ENCODE data around the gene GATA6.
A peak's percentile ranks its signal among the peaks of the same experiment; 100 is the strongest.

GATA6 gene

GRCh38 chr18:22226801-22227200 is 57.4 kb downstream of the GATA6 start:
- Histone ChIP-seq H3K27me3 (ENCODE audit: insufficient read depth, low read length) (no peaks in the 10 kb centered on the region), H2AFZ (ENCODE audit: insufficient read depth, low read length, poor library complexity) (no peak overlapping the region), H3K23ac (ENCODE audit: low read length) (no peak overlapping the region), H3K18ac (ENCODE audit: low read length) (no peak overlapping the region), H2BK5ac (ENCODE audit: low read depth, low read length, poor library complexity) (no peak overlapping the region), H2AK5ac (ENCODE audit: low read length) (no peak overlapping the region), H3K4me3 (ENCODE audit: low read depth, low read length) (no peak overlapping the region), H3K36me3 (ENCODE audit: control insufficient read depth in 1 of 2, insufficient read depth in 2 of 2, low read length in 2 of 2) (no peaks in the 10 kb centered on the region), H3K4me2 (ENCODE audit: low read length) (no peak overlapping the region), H3K4ac (ENCODE audit: low read depth, low read length) (no peak overlapping the region), H3K79me2 (ENCODE audit: control insufficient read depth, insufficient read depth, low read length, poor library complexity) (no peaks in the 10 kb centered on the region), H3K79me1 (ENCODE audit: low read length) (no peaks in the 10 kb centered on the region), H4K8ac (ENCODE audit: low read depth, low read length) (no peak overlapping the region), H3K4me1 (ENCODE audit: control insufficient read depth in 1 of 2, insufficient read depth in 2 of 2, low read length in 2 of 2) (peaks cover 2% of the 10 kb centered on the region in 2 experiments), H3K9ac (ENCODE audit: low read length) (no peak overlapping the region), H3K9me3 (ENCODE audit: insufficient read depth, low read depth, low read length) (no peaks in the 10 kb centered on the region), H4K12ac (ENCODE audit: low read depth, low read length) (no peak overlapping the region), H4K91ac (ENCODE audit: low read depth, low read length) (no peak overlapping the region), H2BK120ac (ENCODE audit: insufficient read depth, low read length, poor library complexity) (no peak overlapping the region), H2BK12ac (ENCODE audit: low read length) (no peak overlapping the region), H3K14ac (ENCODE audit: low read length) (no peak overlapping the region), H3K27ac (ENCODE audit: low read depth, low read length) (no peak overlapping the region)
- WGBS (ENCODE audit: extremely low coverage, insufficient coverage, insufficient read length), result no CpG with 5 or more reads among the region's 4 CpGs
- peak; percentile 63 to 86 for DNase-seq

DNA sequence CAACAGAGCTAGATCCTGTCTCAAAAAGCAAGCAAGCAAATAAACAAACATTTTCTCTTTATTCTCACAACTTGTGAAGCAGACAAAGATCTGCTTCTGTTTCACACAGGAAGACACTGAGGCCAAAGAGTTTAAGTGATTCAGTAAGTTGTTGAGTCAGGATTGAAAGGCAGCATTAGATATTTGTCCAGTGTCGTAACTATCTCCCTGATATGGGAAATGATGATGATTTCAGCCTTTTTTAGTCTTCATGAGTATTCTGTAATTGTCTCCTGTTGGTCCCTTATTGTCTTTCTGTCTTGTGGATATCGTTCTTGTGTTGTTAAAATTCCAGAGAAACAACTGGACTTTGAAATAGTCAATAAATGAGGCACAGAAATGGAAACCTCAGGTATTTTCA is 59.6 kb downstream of the GATA6 start:
- no peak overlapping the region for H4K12ac ChIP-seq (ENCODE audit: low read depth, low read length)

DNA sequence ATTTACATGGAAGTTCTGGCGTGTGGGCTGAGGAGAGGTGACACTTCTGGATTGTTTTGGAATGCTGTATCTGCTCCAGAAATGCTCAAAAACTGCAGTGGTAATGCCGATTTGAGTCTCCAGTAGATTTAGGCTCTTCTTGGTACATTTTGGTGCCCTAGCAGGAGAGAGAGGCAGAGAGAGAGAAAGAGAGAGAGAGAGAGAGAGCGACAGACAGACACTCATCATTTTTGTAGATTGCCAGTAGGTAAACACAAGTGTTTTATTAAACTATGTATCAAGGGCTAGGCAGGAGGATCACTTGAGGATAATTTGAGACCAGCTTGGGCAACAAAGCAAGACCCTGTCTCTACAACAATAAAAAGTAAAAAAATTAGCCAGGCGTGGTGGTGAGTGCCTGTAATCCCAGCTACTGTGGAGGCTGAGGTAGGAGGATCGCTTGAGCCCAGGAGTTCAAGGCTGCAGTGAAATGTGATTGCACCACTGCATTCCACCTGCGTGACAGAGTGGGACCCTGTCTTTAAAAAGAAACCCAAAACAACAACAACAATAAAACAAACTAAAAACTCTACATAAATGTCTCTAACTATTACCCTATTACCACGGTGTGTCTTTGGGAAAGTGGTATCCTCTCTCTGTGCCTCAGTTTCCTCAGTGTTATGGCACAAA is 60.2 kb downstream of the GATA6 start:
- no peak overlapping the region for H2BK12ac ChIP-seq (ENCODE audit: low read length)
- no peaks in the 10 kb centered on the region for H3K9me3 ChIP-seq (ENCODE audit: insufficient read depth, low read depth, low read length)
- no peaks in the 10 kb centered on the region for H3K36me3 ChIP-seq (ENCODE audit: control insufficient read depth in 1 of 2, insufficient read depth in 2 of 2, low read length in 2 of 2)
- H3K23ac ChIP-seq (ENCODE audit: low read length), result no peak overlapping the region
- no peaks in the 10 kb centered on the region for H3K79me1 ChIP-seq (ENCODE audit: low read length)
- no peak overlapping the region for H3K18ac ChIP-seq (ENCODE audit: low read length)
- H3K27me3 ChIP-seq (ENCODE audit: insufficient read depth, low read length), result no peaks in the 10 kb centered on the region
- no peak overlapping the region for H2BK5ac ChIP-seq (ENCODE audit: low read depth, low read length, poor library complexity)
- H4K91ac ChIP-seq (ENCODE audit: low read depth, low read length), result no peak overlapping the region
- no peak overlapping the region for H2BK120ac ChIP-seq (ENCODE audit: insufficient read depth, low read length, poor library complexity)
- no CpG with 5 or more reads among the region's 7 CpGs for WGBS (ENCODE audit: extremely low coverage, insufficient coverage, insufficient read length)
- H3K4me3 ChIP-seq (ENCODE audit: low read depth, low read length), result no peak overlapping the region
- no peaks in the 10 kb centered on the region for H3K79me2 ChIP-seq (ENCODE audit: control insufficient read depth, insufficient read depth, low read length, poor library complexity)
- H3K4me2 ChIP-seq (ENCODE audit: low read length), result no peak overlapping the region
- no peak overlapping the region for H3K14ac ChIP-seq (ENCODE audit: low read length)
- no peak overlapping the region for H3K9ac ChIP-seq (ENCODE audit: low read length)
- H3K27ac ChIP-seq (ENCODE audit: low read depth, low read length), result no peak overlapping the region
- no peak overlapping the region for H2AK5ac ChIP-seq (ENCODE audit: low read length)
- peak; percentile 29 to 55 for DNase-seq
- H4K12ac ChIP-seq (ENCODE audit: low read depth, low read length), result no peak overlapping the region
- no peak overlapping the region for H2AFZ ChIP-seq (ENCODE audit: insufficient read depth, low read length, poor library complexity)
- H3K4me1 ChIP-seq (ENCODE audit: control insufficient read depth in 1 of 2, insufficient read depth in 2 of 2, low read length in 2 of 2), result no peaks in the 10 kb centered on the region
- no peak overlapping the region for H4K8ac ChIP-seq (ENCODE audit: low read depth, low read length)
- no peak overlapping the region for H3K4ac ChIP-seq (ENCODE audit: low read depth, low read length)

More for the DNA sequence above, 59.6 kb downstream of the GATA6 start:
- peak in 1 of 2 donors; percentile 62 for DNase-seq
- Histone ChIP-seq H4K8ac (ENCODE audit: low read depth, low read length) (no peak overlapping the region), H2AFZ (ENCODE audit: insufficient read depth, low read length, poor library complexity) (no peak overlapping the region), H3K79me1 (ENCODE audit: low read length) (no peaks in the 10 kb centered on the region), H3K9ac (ENCODE audit: low read length) (no peak overlapping the region), H3K27me3 (ENCODE audit: insufficient read depth, low read length) (no peaks in the 10 kb centered on the region), H3K4me1 (ENCODE audit: control insufficient read depth in 1 of 2, insufficient read depth in 2 of 2, low read length in 2 of 2) (peaks cover 0 to under 1% of the 10 kb centered on the region in 2 experiments), H2BK120ac (ENCODE audit: insufficient read depth, low read length, poor library complexity) (no peak overlapping the region), H2BK5ac (ENCODE audit: low read depth, low read length, poor library complexity) (no peak overlapping the region), H3K23ac (ENCODE audit: low read length) (no peak overlapping the region), H3K79me2 (ENCODE audit: control insufficient read depth, insufficient read depth, low read length, poor library complexity) (no peaks in the 10 kb centered on the region), H2BK12ac (ENCODE audit: low read length) (no peak overlapping the region), H3K18ac (ENCODE audit: low read length) (no peak overlapping the region), H3K9me3 (ENCODE audit: insufficient read depth, low read depth, low read length) (no peaks in the 10 kb centered on the region), H4K91ac (ENCODE audit: low read depth, low read length) (no peak overlapping the region), H3K14ac (ENCODE audit: low read length) (no peak overlapping the region), H3K36me3 (ENCODE audit: control insufficient read depth in 1 of 2, insufficient read depth in 2 of 2, low read length in 2 of 2) (no peaks in the 10 kb centered on the region), H3K4me2 (ENCODE audit: low read length) (no peak overlapping the region), H2AK5ac (ENCODE audit: low read length) (no peak overlapping the region), H3K27ac (ENCODE audit: low read depth, low read length) (no peak overlapping the region), H3K4me3 (ENCODE audit: low read depth, low read length) (no peak overlapping the region), H3K4ac (ENCODE audit: low read depth, low read length) (no peak overlapping the region)
- no CpG with 5 or more reads among the region's 2 CpGs for WGBS (ENCODE audit: extremely low coverage, insufficient coverage, insufficient read length)

DNA sequence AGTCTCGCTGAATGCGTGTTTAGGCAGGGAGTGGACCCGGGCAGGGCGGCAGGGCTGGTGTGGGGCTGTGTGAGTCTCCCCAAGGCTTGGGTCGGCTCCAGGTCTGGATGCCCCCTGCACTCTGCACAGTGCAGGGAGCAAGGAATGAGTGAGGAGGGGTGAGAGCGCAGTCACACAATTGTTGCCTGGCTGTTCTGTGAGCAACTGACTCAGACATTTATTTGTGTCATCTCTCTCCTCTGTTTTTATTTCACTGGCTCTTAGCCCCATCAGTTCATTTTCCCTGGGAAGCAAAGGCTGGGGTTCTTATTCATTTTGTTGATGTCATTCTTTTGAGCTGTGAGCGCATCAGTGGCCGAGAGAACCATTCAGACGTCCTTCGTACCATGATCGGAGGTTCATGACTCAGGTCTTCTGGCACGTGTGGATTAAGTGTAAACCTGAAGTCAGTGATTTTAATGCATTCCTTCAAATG is 61.1 kb downstream of the GATA6 start:
- Histone ChIP-seq H2BK12ac (ENCODE audit: low read length) (no peak overlapping the region), H3K23ac (ENCODE audit: low read length) (no peak overlapping the region), H3K27ac (ENCODE audit: low read depth, low read length) (no peak overlapping the region), H3K4me3 (ENCODE audit: low read depth, low read length) (no peak overlapping the region), H3K14ac (ENCODE audit: low read length) (no peak overlapping the region), H3K79me2 (ENCODE audit: control insufficient read depth, insufficient read depth, low read length, poor library complexity) (no peaks in the 10 kb centered on the region), H2BK5ac (ENCODE audit: low read depth, low read length, poor library complexity) (no peak overlapping the region), H2BK120ac (ENCODE audit: insufficient read depth, low read length, poor library complexity) (no peak overlapping the region), H4K91ac (ENCODE audit: low read depth, low read length) (no peak overlapping the region), H3K4ac (ENCODE audit: low read depth, low read length) (no peak overlapping the region), H4K8ac (ENCODE audit: low read depth, low read length) (no peak overlapping the region), H3K4me1 (ENCODE audit: control insufficient read depth in 1 of 2, insufficient read depth in 2 of 2, low read length in 2 of 2) (no peaks in the 10 kb centered on the region), H3K79me1 (ENCODE audit: low read length) (no peaks in the 10 kb centered on the region), H3K4me2 (ENCODE audit: low read length) (no peak overlapping the region), H3K27me3 (ENCODE audit: insufficient read depth, low read length) (no peaks in the 10 kb centered on the region), H3K36me3 (ENCODE audit: control insufficient read depth in 1 of 2, insufficient read depth in 2 of 2, low read length in 2 of 2) (no peaks in the 10 kb centered on the region), H2AFZ (ENCODE audit: insufficient read depth, low read length, poor library complexity) (no peak overlapping the region), H4K12ac (ENCODE audit: low read depth, low read length) (no peak overlapping the region), H3K9me3 (ENCODE audit: insufficient read depth, low read depth, low read length) (no peaks in the 10 kb centered on the region), H2AK5ac (ENCODE audit: low read length) (no peak overlapping the region), H3K9ac (ENCODE audit: low read length) (no peak overlapping the region), H3K18ac (ENCODE audit: low read length) (no peak overlapping the region)
- DNase-seq, result peak; percentile 62 to 73
- no CpG with 5 or more reads among the region's 12 CpGs for WGBS (ENCODE audit: extremely low coverage, insufficient coverage, insufficient read length)
